OCI-LY7 (cell line): ENCODE results near the gene HOXC11. TPM values are rescaled to one million over a fixed set of nuclear protein-coding genes. Genes with fewer than 3 reads are reported as not detected.

Experiments
- BruUV-seq: library from RNA; stranded (reverse); fragments of 400-500 nt; replicated peaks from 2 replicates; lab custom pipeline; 2021; lab: Mats Ljungman, UMichigan
- CTCF ChIA-PET: fragments of 300-600 bp; sonication (Branson Sonifier 250); formaldehyde crosslinking; loops from one replicate; lab custom pipeline; 2022; ENCODE audit warnings: antibody characterized with exemption; ENCODE audit not compliant: unreplicated experiment; lab: Charles Lee
- POLR2A ChIA-PET: fragments of 300-600 bp; sonication (Branson Sonifier 250); formaldehyde crosslinking; loops from one replicate; lab custom pipeline; 2022; ENCODE audit warnings: antibody characterized with exemption; lab: Charles Lee
- DNase-seq: peaks from one replicate; pipeline ENCODE4 v3.0.0-alpha.2; 2015; ENCODE audit warnings: low spot score
- H2AFZ ChIP-seq: fragments of 200-600 bp; sonication (generic), shearing (Covaris generic); 2 replicates; pipeline ENCODE4 v1.6.1; 2014; ENCODE audit warnings: mild to moderate bottlenecking, antibody characterized with exemption, low read length, moderate library complexity
- H3K27ac ChIP-seq: fragments of 200-600 bp; sonication (generic); 2 replicates; pipeline ENCODE4 v1.5.1; 2014; ENCODE audit warnings: mixed run types, low read depth, mild to moderate bottlenecking, moderate library complexity, low read length, inconsistent platforms; ENCODE audit not compliant: poor library complexity, severe bottlenecking
- H3K36me3 ChIP-seq: fragments of 200-600 bp; sonication (generic); 2 replicates; pipeline ENCODE4 v1.6.1; 2014; ENCODE audit warnings: mild to moderate bottlenecking, antibody characterized with exemption, low read length, moderate library complexity, mixed read lengths; ENCODE audit not compliant: insufficient read depth
- H3K4me1 ChIP-seq: fragments of 200-600 bp; sonication (generic); 2 replicates; pipeline ENCODE4 v1.5.1; 2014; ENCODE audit warnings: mild to moderate bottlenecking, low read length; ENCODE audit not compliant: insufficient read depth, poor library complexity, severe bottlenecking
- H3K4me2 ChIP-seq: fragments of 200-600 bp; sonication (generic); 2 replicates; pipeline ENCODE4 v1.6.1; 2014; ENCODE audit warnings: mild to moderate bottlenecking, low read length
- H3K4me3 ChIP-seq: fragments of 200-600 bp; sonication (generic); 2 replicates; pipeline ENCODE4 v1.5.1; 2014; ENCODE audit warnings: mild to moderate bottlenecking, low read depth, low read length; ENCODE audit not compliant: poor library complexity, severe bottlenecking
- H3K79me2 ChIP-seq: fragments of 200-600 bp; sonication (generic); 2 replicates; pipeline ENCODE4 v1.6.1; 2016; ENCODE audit warnings: low read depth, mild to moderate bottlenecking, low read length, moderate library complexity, mixed read lengths; ENCODE audit not compliant: insufficient read depth
- H3K9me2 ChIP-seq: fragments of 200-600 bp; sonication (generic); 2 replicates; pipeline ENCODE4 v1.6.1; 2016; ENCODE audit warnings: mild to moderate bottlenecking, low read length, mixed read lengths; ENCODE audit not compliant: insufficient read depth
- H3K9me3 ChIP-seq: fragments of 200-600 bp; sonication (generic); 2 replicates; pipeline ENCODE4 v1.6.1; 2014; ENCODE audit warnings: mild to moderate bottlenecking, mixed run types, low read length, mixed read lengths
- H4K20me1 ChIP-seq: fragments of 200-600 bp; sonication (generic); 2 replicates; pipeline ENCODE4 v1.6.1; 2014; ENCODE audit warnings: mild to moderate bottlenecking, antibody characterized with exemption, low read length, moderate library complexity, mixed read lengths; ENCODE audit not compliant: insufficient read depth
- EZH2phosphoT487 ChIP-seq: fragments of 200-600 bp; sonication (generic); IDR thresholded peaks from 2 replicates; pipeline ENCODE4 v1.6.1; 2018; ENCODE audit warnings: low read depth, borderline replicate concordance, mild to moderate bottlenecking, mixed run types, antibody characterized with exemption, low read length, moderate library complexity, mixed read lengths
- intact Hi-C: fragments of 100-400 bp; cut with micrococcal nuclease; formaldehyde crosslinking; loops from one replicate; pipeline ENCODE4 v1.10.0; 2022; ENCODE audit not compliant: unreplicated experiment
- total RNA-seq, 2 experiments: library from RNA; depleted of rRNA in 1 of 2; stranded (reverse); fragments of >200 nt in 1 of 2; shearing (Covaris generic) in 1 of 2; gene quantifications; 2 replicates each; pipeline ENCODE4 v1.2.3, GENCODE V29; 2014 to 2022
- TF ChIP-seq, protein P1 (sequence below): fragments of 200-600 bp; sonication (generic); conservative IDR thresholded peaks from 2 replicates; pipeline ENCODE4 v1.5.1; 2014; ENCODE audit warnings: mild to moderate bottlenecking, antibody characterized with exemption, low read length, moderate library complexity, mixed read lengths

HOXC11 gene
- total RNA-seq, 2 experiments from 2014 or later: 1.4 to 2.7 TPM

DNA sequence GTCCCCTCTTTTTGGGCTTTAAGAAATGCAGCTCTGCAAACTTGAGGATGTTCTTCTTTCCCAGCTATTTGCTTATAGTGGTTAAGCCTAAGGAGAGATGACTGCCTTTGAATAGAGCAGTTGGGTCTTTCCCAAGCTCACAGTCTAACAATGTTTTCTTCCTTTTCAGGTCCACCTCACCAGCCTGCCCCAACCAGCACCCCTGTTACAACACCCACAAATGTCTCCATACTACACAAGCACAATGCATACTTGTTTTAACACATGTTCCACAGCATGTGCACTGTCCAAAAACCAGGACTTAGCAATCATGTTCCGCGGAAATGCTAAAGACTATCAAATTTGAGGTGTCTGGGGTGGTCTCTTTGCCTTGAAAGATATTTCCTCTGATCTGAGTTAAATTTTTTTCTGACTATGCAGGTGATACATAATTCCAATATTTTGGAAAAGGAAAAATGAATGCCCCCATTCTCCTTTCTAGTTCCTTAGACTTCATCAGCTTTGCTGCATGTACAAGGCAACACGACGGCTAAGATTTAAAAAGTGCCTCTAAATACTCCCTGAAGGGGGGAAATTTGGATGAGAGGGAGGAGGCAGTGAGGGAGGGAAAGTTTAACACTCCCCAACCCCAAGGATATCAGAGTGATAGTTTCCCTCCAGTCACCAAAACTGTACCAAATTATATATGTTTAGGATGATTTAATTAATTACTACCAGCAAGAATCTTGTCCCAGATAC lies 40.9 kb upstream of the HOXC11 start:
- no peak overlapping the region for H2AFZ ChIP-seq
- H3K4me3 ChIP-seq: no peak overlapping the region
- DNase-seq: no peak
- ChIA-PET CTCF (no interaction called here), POLR2A (interaction anchor here (0.7 kb wide), 1 partner anchor 1180 kb away, joined by 3 read pairs; no protein-coding TSS in a partner anchor)
- no peak overlapping the region for H3K27ac ChIP-seq
- H3K9me2 ChIP-seq: no peaks in the 10 kb centered on the region
- H3K36me3 ChIP-seq: no peaks in the 10 kb centered on the region
- TF ChIP-seq, protein P1, sequence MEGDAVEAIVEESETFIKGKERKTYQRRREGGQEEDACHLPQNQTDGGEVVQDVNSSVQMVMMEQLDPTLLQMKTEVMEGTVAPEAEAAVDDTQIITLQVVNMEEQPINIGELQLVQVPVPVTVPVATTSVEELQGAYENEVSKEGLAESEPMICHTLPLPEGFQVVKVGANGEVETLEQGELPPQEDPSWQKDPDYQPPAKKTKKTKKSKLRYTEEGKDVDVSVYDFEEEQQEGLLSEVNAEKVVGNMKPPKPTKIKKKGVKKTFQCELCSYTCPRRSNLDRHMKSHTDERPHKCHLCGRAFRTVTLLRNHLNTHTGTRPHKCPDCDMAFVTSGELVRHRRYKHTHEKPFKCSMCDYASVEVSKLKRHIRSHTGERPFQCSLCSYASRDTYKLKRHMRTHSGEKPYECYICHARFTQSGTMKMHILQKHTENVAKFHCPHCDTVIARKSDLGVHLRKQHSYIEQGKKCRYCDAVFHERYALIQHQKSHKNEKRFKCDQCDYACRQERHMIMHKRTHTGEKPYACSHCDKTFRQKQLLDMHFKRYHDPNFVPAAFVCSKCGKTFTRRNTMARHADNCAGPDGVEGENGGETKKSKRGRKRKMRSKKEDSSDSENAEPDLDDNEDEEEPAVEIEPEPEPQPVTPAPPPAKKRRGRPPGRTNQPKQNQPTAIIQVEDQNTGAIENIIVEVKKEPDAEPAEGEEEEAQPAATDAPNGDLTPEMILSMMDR: no peak
- TF ChIP-seq EZH2phosphoT487: no peak
- H3K4me2 ChIP-seq: no peak overlapping the region
- intact Hi-C loops: no loop called here
- H3K9me3 ChIP-seq: no peaks in the 10 kb centered on the region
- no peaks in the 10 kb centered on the region for H3K4me1 ChIP-seq
- no peaks in the 10 kb centered on the region for H4K20me1 ChIP-seq
- no TSS peak for BruUV-seq
- no peaks in the 10 kb centered on the region for H3K79me2 ChIP-seq

DNA sequence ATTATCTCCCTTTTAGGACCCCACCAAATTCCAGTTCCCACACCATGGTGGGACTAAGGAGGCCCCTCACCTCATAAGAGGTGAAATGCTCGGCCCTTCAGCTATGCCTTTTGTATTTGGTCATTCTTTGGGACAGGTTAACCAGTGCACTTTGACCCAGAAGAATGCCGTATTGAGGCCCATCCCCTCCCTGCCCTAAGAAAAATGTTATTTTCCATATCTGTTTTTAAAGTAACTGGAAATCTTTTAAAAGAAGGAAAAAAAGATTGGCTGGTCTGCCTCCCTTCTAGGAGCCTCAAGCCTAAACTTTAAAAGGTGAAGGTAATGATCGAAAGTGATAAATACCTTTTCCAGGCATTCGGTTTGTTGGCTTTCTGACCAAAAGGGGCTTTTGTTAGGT lies 40.0 kb upstream of the HOXC11 start:
- ChIA-PET CTCF (no interaction called here), POLR2A (no interaction called here)
- H3K4me2 ChIP-seq: no peak overlapping the region
- no TSS peak for BruUV-seq
- no peaks in the 10 kb centered on the region for H3K36me3 ChIP-seq
- H3K9me3 ChIP-seq: no peaks in the 10 kb centered on the region
- DNase-seq: no peak
- H3K4me3 ChIP-seq: no peak overlapping the region
- no peak overlapping the region for H2AFZ ChIP-seq
- H4K20me1 ChIP-seq: no peaks in the 10 kb centered on the region
- H3K9me2 ChIP-seq: no peaks in the 10 kb centered on the region
- no peaks in the 10 kb centered on the region for H3K79me2 ChIP-seq
- H3K4me1 ChIP-seq: no peaks in the 10 kb centered on the region
- no peak overlapping the region for H3K27ac ChIP-seq
- TF ChIP-seq, protein P1: no peak
- no peak for TF ChIP-seq EZH2phosphoT487
- intact Hi-C loops: no loop called here
